ENCODE results near the gene ARPC1A.

The ARPC1A gene

GRCh38 chr7:99310004-99310403 lies 15.7 kb upstream of the ARPC1A start:
- TF ChIP-seq TAF1 (IDR thresholded peaks at IDR 0.05; ENCODE audit: borderline replicate concordance, insufficient read depth, low read length) (no peak), FOXP2 (optimal IDR thresholded peaks at IDR 0.05; ENCODE audit: borderline replicate concordance, extremely low read depth, extremely low read length, insufficient read depth) (no peak), POLR2AphosphoS5 (IDR thresholded peaks at IDR 0.05; ENCODE audit: low read depth, low read length) (no peak), SIN3A (IDR thresholded peaks at IDR 0.05; ENCODE audit: borderline replicate concordance, insufficient read depth, low read length) (no peak)
- TF ChIP-seq, protein P1, sequence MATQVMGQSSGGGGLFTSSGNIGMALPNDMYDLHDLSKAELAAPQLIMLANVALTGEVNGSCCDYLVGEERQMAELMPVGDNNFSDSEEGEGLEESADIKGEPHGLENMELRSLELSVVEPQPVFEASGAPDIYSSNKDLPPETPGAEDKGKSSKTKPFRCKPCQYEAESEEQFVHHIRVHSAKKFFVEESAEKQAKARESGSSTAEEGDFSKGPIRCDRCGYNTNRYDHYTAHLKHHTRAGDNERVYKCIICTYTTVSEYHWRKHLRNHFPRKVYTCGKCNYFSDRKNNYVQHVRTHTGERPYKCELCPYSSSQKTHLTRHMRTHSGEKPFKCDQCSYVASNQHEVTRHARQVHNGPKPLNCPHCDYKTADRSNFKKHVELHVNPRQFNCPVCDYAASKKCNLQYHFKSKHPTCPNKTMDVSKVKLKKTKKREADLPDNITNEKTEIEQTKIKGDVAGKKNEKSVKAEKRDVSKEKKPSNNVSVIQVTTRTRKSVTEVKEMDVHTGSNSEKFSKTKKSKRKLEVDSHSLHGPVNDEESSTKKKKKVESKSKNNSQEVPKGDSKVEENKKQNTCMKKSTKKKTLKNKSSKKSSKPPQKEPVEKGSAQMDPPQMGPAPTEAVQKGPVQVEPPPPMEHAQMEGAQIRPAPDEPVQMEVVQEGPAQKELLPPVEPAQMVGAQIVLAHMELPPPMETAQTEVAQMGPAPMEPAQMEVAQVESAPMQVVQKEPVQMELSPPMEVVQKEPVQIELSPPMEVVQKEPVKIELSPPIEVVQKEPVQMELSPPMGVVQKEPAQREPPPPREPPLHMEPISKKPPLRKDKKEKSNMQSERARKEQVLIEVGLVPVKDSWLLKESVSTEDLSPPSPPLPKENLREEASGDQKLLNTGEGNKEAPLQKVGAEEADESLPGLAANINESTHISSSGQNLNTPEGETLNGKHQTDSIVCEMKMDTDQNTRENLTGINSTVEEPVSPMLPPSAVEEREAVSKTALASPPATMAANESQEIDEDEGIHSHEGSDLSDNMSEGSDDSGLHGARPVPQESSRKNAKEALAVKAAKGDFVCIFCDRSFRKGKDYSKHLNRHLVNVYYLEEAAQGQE (IDR thresholded peaks at IDR 0.05; ENCODE audit: insufficient read depth in 1 of 2, low read depth in 2 of 2, low read length in 2 of 2), result no peak

DNA sequence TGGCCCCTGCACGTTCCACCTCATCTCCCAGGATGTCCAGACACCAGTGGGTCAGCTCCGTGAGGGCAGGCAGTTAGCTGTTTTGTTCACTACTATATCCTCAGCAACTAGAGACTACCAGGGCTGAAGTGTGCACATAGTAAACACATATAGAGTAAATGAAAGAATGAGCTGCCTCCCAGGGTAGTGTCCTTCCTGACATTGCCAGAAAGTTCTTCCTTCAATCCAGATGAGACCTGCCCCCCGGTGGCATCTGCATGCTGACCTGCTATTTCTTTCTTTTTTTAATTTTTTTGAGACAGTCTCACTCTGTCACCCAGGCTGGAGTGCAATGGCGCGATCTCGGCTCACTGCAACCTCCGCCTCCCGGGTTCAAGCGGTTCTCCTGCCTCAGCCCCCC lies 14.0 kb upstream of the ARPC1A start:
- no peak for TF ChIP-seq POLR2AphosphoS5 (IDR thresholded peaks at IDR 0.05; ENCODE audit: low read depth, low read length)
- TF ChIP-seq FOXP2 (optimal IDR thresholded peaks at IDR 0.05; ENCODE audit: borderline replicate concordance, extremely low read depth, extremely low read length, insufficient read depth), result no peak
- no peak for TF ChIP-seq SIN3A (IDR thresholded peaks at IDR 0.05; ENCODE audit: borderline replicate concordance, insufficient read depth, low read length)
- no peak for TF ChIP-seq TAF1 (IDR thresholded peaks at IDR 0.05; ENCODE audit: borderline replicate concordance, insufficient read depth, low read length)
- TF ChIP-seq, protein P1 (IDR thresholded peaks at IDR 0.05; ENCODE audit: insufficient read depth in 1 of 2, low read depth in 2 of 2, low read length in 2 of 2), result no peak

- TF ChIP-seq TAF1 (IDR thresholded peaks at IDR 0.05; ENCODE audit: borderline replicate concordance, insufficient read depth, low read length), result no peak
- no peak for TF ChIP-seq SIN3A (IDR thresholded peaks at IDR 0.05; ENCODE audit: borderline replicate concordance, insufficient read depth, low read length)
- TF ChIP-seq, protein P1 (IDR thresholded peaks at IDR 0.05; ENCODE audit: insufficient read depth in 1 of 2, low read depth in 2 of 2, low read length in 2 of 2), result no peak
- no peak for TF ChIP-seq POLR2AphosphoS5 (IDR thresholded peaks at IDR 0.05; ENCODE audit: low read depth, low read length)
- TF ChIP-seq FOXP2 (optimal IDR thresholded peaks at IDR 0.05; ENCODE audit: borderline replicate concordance, extremely low read depth, extremely low read length, insufficient read depth), result no peak
These were observed 13.1 kb upstream of the ARPC1A start for GRCh38 chr7:99312316-99313203.

- TF ChIP-seq, protein P1 (IDR thresholded peaks at IDR 0.05; ENCODE audit: insufficient read depth in 1 of 2, low read depth in 2 of 2, low read length in 2 of 2), result no peak
- TF ChIP-seq SIN3A (IDR thresholded peaks at IDR 0.05; ENCODE audit: borderline replicate concordance, insufficient read depth, low read length) (no peak), FOXP2 (optimal IDR thresholded peaks at IDR 0.05; ENCODE audit: borderline replicate concordance, extremely low read depth, extremely low read length, insufficient read depth) (no peak)
These were observed 12.5 kb upstream of the ARPC1A start for GRCh38 chr7:99313204-99313573.
